ENCODE data around the gene COL27A1.

Gene COL27A1

GRCh38 chr9:114155263-114155994 is at the start of gene COL27A1:
Gene COL27A1 (plus strand): TSS chr9:114155537. CDS start chr9:114155951, 414 bp downstream.
- Histone ChIP-seq H3K36me3 (replicated peaks) (0 out of 2 replicates have a peak, but pooled peaks cover 3% of the 10 kb centered on the region), H3K27me3 (ENCODE audit: low read depth) (peaks cover 14% of the 10 kb centered on the region), H3K4me1 (peaks cover 4% of the 10 kb centered on the region; the same call in 1 of the 2 replicates), H3K4me3 (peak within 1 kb of the TSS; percentile 65), H3K9me3 (no peaks in the 10 kb centered on the region)
- peak; percentile 75 to 93 for DNase-seq (ENCODE audit: low spot score in 2 of 2)
- in situ Hi-C loops (cut with MboI; ENCODE audit: low sequenced_read_pairs) = no loop called here

GRCh38 chr9:114107286-114108001 is 47.9 kb upstream of the COL27A1 start:
- in situ Hi-C loops (cut with MboI; ENCODE audit: low sequenced_read_pairs) = loop anchor here (10.0 kb wide), 1 partner anchor 57 kb away; no protein-coding TSS in a partner anchor
- no peaks in the 10 kb centered on the region for H3K4me1 ChIP-seq
- H3K9me3 ChIP-seq = 0 out of 2 replicates have a peak, but pooled peaks cover 4% of the 10 kb centered on the region
- DNase-seq (ENCODE audit: low spot score in 2 of 2) = no peak
- no peaks in the 10 kb centered on the region for H3K36me3 ChIP-seq (replicated peaks)
- H3K27me3 ChIP-seq (ENCODE audit: low read depth) = peaks cover 24% of the 10 kb centered on the region
- no peak overlapping the region for H3K4me3 ChIP-seq

GRCh38 chr9:114108016-114108833 is 47.1 kb upstream of the COL27A1 start:
- H3K36me3 ChIP-seq (replicated peaks) = no peaks in the 10 kb centered on the region
- in situ Hi-C loops (cut with MboI; ENCODE audit: low sequenced_read_pairs) = loop anchor here (10.0 kb wide), 1 partner anchor 57 kb away; no protein-coding TSS in a partner anchor
- peak; percentile 69 to 85 for DNase-seq (ENCODE audit: low spot score in 2 of 2)

GRCh38 chr9:114109124-114109523 is 46.2 kb upstream of the COL27A1 start:
- in situ Hi-C loops (cut with MboI; ENCODE audit: low sequenced_read_pairs) = loop anchor here (10.0 kb wide), 1 partner anchor 56 kb away; no protein-coding TSS in a partner anchor
- no peak for DNase-seq (ENCODE audit: low spot score in 2 of 2)
- Histone ChIP-seq H3K36me3 (replicated peaks) (no peaks in the 10 kb centered on the region), H3K4me3 (no peak overlapping the region), H3K27me3 (ENCODE audit: low read depth) (peaks cover 18% of the 10 kb centered on the region), H3K4me1 (no peaks in the 10 kb centered on the region), H3K9me3 (no peaks in the 10 kb centered on the region)

More at GRCh38 chr9:114108016-114108833, 47.1 kb upstream of the COL27A1 start:
- H3K4me3 ChIP-seq = no peak overlapping the region
- H3K27me3 ChIP-seq (ENCODE audit: low read depth) = peaks cover 23% of the 10 kb centered on the region
- H3K9me3 ChIP-seq = no peaks in the 10 kb centered on the region
- no peaks in the 10 kb centered on the region for H3K4me1 ChIP-seq

GRCh38 chr9:114110180-114110579 is 45.2 kb upstream of the COL27A1 start:
- in situ Hi-C loops (cut with MboI; ENCODE audit: low sequenced_read_pairs) = no loop called here
- peaks cover 9% of the 10 kb centered on the region for H3K27me3 ChIP-seq (ENCODE audit: low read depth)
- no peak for DNase-seq (ENCODE audit: low spot score in 2 of 2)

GRCh38 chr9:114112325-114112724 is 43.0 kb upstream of the COL27A1 start:
- Histone ChIP-seq H3K4me3 (no peak overlapping the region), H3K9me3 (no peaks in the 10 kb centered on the region), H3K27me3 (ENCODE audit: low read depth) (peaks cover under 1% of the 10 kb centered on the region; the same call in 1 of the 2 replicates), H3K4me1 (no peaks in the 10 kb centered on the region), H3K36me3 (replicated peaks) (no peaks in the 10 kb centered on the region)
- DNase-seq (ENCODE audit: low spot score in 2 of 2) = no peak
- in situ Hi-C loops (cut with MboI; ENCODE audit: low sequenced_read_pairs) = no loop called here

More at GRCh38 chr9:114110180-114110579, 45.2 kb upstream of the COL27A1 start:
- H3K4me1 ChIP-seq = no peaks in the 10 kb centered on the region
- no peaks in the 10 kb centered on the region for H3K36me3 ChIP-seq (replicated peaks)
- no peak overlapping the region for H3K4me3 ChIP-seq
- no peaks in the 10 kb centered on the region for H3K9me3 ChIP-seq

GRCh38 chr9:114112778-114113584 is 42.4 kb upstream of the COL27A1 start:
- no peak for DNase-seq (ENCODE audit: low spot score in 2 of 2)
- H3K4me1 ChIP-seq = no peaks in the 10 kb centered on the region
- in situ Hi-C loops (cut with MboI; ENCODE audit: low sequenced_read_pairs) = no loop called here
- H3K36me3 ChIP-seq (replicated peaks) = no peaks in the 10 kb centered on the region
- H3K9me3 ChIP-seq = no peaks in the 10 kb centered on the region
- H3K27me3 ChIP-seq (ENCODE audit: low read depth) = peaks cover 7% of the 10 kb centered on the region
- no peak overlapping the region for H3K4me3 ChIP-seq

- in situ Hi-C loops (cut with MboI; ENCODE audit: low sequenced_read_pairs) = no loop called here
- no peaks in the 10 kb centered on the region for H3K9me3 ChIP-seq
- no peaks in the 10 kb centered on the region for H3K36me3 ChIP-seq (replicated peaks)
- H3K27me3 ChIP-seq (ENCODE audit: low read depth) = peaks cover 16% of the 10 kb centered on the region
- H3K4me3 ChIP-seq = no peak overlapping the region
- no peaks in the 10 kb centered on the region for H3K4me1 ChIP-seq
- DNase-seq (ENCODE audit: low spot score in 2 of 2) = no peak
Measured at GRCh38 chr9:114114364-114114763, 41.0 kb upstream of the COL27A1 start.

GRCh38 chr9:114115654-114116125 is 39.6 kb upstream of the COL27A1 start:
- Histone ChIP-seq H3K4me3 (no peak overlapping the region), H3K4me1 (no peaks in the 10 kb centered on the region), H3K36me3 (replicated peaks) (no peaks in the 10 kb centered on the region), H3K27me3 (ENCODE audit: low read depth) (peaks cover 19% of the 10 kb centered on the region), H3K9me3 (no peaks in the 10 kb centered on the region)
- DNase-seq (ENCODE audit: low spot score in 2 of 2) = no peak
- in situ Hi-C loops (cut with MboI; ENCODE audit: low sequenced_read_pairs) = no loop called here

- no peak for DNase-seq (ENCODE audit: low spot score in 2 of 2)
- Histone ChIP-seq H3K4me3 (no peak overlapping the region), H3K36me3 (replicated peaks) (no peaks in the 10 kb centered on the region), H3K27me3 (ENCODE audit: low read depth) (peaks cover 19% of the 10 kb centered on the region), H3K9me3 (no peaks in the 10 kb centered on the region), H3K4me1 (no peaks in the 10 kb centered on the region)
- in situ Hi-C loops (cut with MboI; ENCODE audit: low sequenced_read_pairs) = no loop called here
Measured at GRCh38 chr9:114116126-114116747, 39.1 kb upstream of the COL27A1 start.

GRCh38 chr9:114117614-114117995 is 37.7 kb upstream of the COL27A1 start:
- H3K4me3 ChIP-seq = no peak overlapping the region
- H3K4me1 ChIP-seq = no peaks in the 10 kb centered on the region
- peaks cover 19% of the 10 kb centered on the region for H3K27me3 ChIP-seq (ENCODE audit: low read depth)
- no peaks in the 10 kb centered on the region for H3K36me3 ChIP-seq (replicated peaks)
- DNase-seq (ENCODE audit: low spot score in 2 of 2) = no peak
- in situ Hi-C loops (cut with MboI; ENCODE audit: low sequenced_read_pairs) = no loop called here
- no peaks in the 10 kb centered on the region for H3K9me3 ChIP-seq

- no peaks in the 10 kb centered on the region for H3K36me3 ChIP-seq (replicated peaks)
- peaks cover 19% of the 10 kb centered on the region for H3K27me3 ChIP-seq (ENCODE audit: low read depth)
- no peaks in the 10 kb centered on the region for H3K4me1 ChIP-seq
- H3K9me3 ChIP-seq = no peaks in the 10 kb centered on the region
- in situ Hi-C loops (cut with MboI; ENCODE audit: low sequenced_read_pairs) = no loop called here
- DNase-seq (ENCODE audit: low spot score in 2 of 2) = no peak
- no peak overlapping the region for H3K4me3 ChIP-seq
Measured at GRCh38 chr9:114117996-114118830, 37.1 kb upstream of the COL27A1 start.

All from HAP-1 (cell line).